Renal cortical epithelial cell (primary cell): ENCODE data around the gene GLB1L. TPM values are rescaled to one million over a fixed set of nuclear protein-coding genes. Genes with fewer than 3 reads are reported as not detected.
"Not testable (repeated sequence)": the region's sequence is repeated elsewhere in the genome, so short reads cannot be mapped to it uniquely, and the experiment has no call there.

Experiments used
- DNase-seq: peaks from one replicate; pipeline ENCODE4 v3.0.0-alpha.2; 2011; ENCODE audit warnings: low read depth
- total RNA-seq: library from RNA; depleted of rRNA; stranded (reverse); fragments of >200 nt; gene quantifications from 2 replicates; pipeline ENCODE4 v1.2.3, GENCODE V29; 2014

The GLB1L gene
- 9.8 and 12.9 TPM in 2 replicates for total RNA-seq

- peak; percentile 75 for DNase-seq
These were observed at the start of gene GLB1L, which contains the start of gene STK16 for GRCh38 chr2:219245148-219245898. TSS of gene GLB1L (minus strand) at chr2:219245444. CDS start at chr2:219243573, 1,871 bp downstream. TSS of gene STK16 (plus strand) at chr2:219245479. CDS start at chr2:219246000, 521 bp downstream.

- DNase-seq, result peak; percentile 68
These were observed 49.4 kb upstream of the GLB1L start for GRCh38 chr2:219294356-219295351.

GRCh38 chr2:219293736-219294231 is 48.5 kb upstream of the GLB1L start:
- DNase-seq, result no peak

- DNase-seq, result no peak
These were observed 47.4 kb upstream of the GLB1L start for GRCh38 chr2:219292616-219293015.

GRCh38 chr2:219291910-219292490 is 46.8 kb upstream of the GLB1L start:
- no peak for DNase-seq

- no peak for DNase-seq
These were observed 46.1 kb upstream of the GLB1L start for GRCh38 chr2:219291394-219291793.

- no peak for DNase-seq
These were observed 45.3 kb upstream of the GLB1L start for GRCh38 chr2:219290381-219291171.

- DNase-seq, result peak; percentile 82
These were observed 44.5 kb upstream of the GLB1L start for GRCh38 chr2:219289537-219290361.

- no peak for DNase-seq
These were observed 43.9 kb upstream of the GLB1L start for GRCh38 chr2:219289195-219289536.

- DNase-seq, result no peak
These were observed 42.5 kb upstream of the GLB1L start for GRCh38 chr2:219287580-219288265.

- not testable (repeated sequence) for DNase-seq
These were observed 41.8 kb upstream of the GLB1L start for GRCh38 chr2:219287116-219287440.

GRCh38 chr2:219286436-219287115 is 41.3 kb upstream of the GLB1L start:
- DNase-seq, result peak; percentile 30

- DNase-seq, result no peak
These were observed 40.7 kb upstream of the GLB1L start for GRCh38 chr2:219285894-219286425.

GRCh38 chr2:219285373-219285735 is 40.1 kb upstream of the GLB1L start:
- no peak for DNase-seq

- DNase-seq, result no peak
These were observed 39.5 kb upstream of the GLB1L start for GRCh38 chr2:219284501-219285372.

GRCh38 chr2:219282943-219283581 is 37.8 kb upstream of the GLB1L start:
- DNase-seq, result no peak

- no peak for DNase-seq
These were observed 37.1 kb upstream of the GLB1L start for GRCh38 chr2:219282375-219282774.

GRCh38 chr2:219281588-219281987 is 36.3 kb upstream of the GLB1L start:
- no peak for DNase-seq
